Neuronal stem cell (in vitro differentiated cells): ENCODE measurements around the gene SORCS2.

Experiments used
- DNase-seq: peaks from one replicate; pipeline ENCODE4 v3.0.0-alpha.2; 2013; ENCODE audit warnings: low spot score
- H2AFZ ChIP-seq: one replicate; pipeline ENCODE4 v1.6.1; 2013; ENCODE audit warnings: mild to moderate bottlenecking, low read length, inconsistent platforms
- H2AK5ac ChIP-seq: 2 replicates; pipeline ENCODE4 v1.6.1; 2013; ENCODE audit warnings: low read depth, mild to moderate bottlenecking, inconsistent platforms, low read length, moderate library complexity, mixed read lengths
- H2BK120ac ChIP-seq: 2 replicates; pipeline ENCODE4 v1.6.1; 2013; ENCODE audit warnings: low read depth, mild to moderate bottlenecking, inconsistent platforms, low read length, moderate library complexity, mixed read lengths
- H2BK12ac ChIP-seq: one replicate; pipeline ENCODE4 v1.6.1; 2013; ENCODE audit warnings: low read length, inconsistent platforms
- H2BK15ac ChIP-seq: 2 replicates; pipeline ENCODE4 v1.6.1; 2013; ENCODE audit warnings: mild to moderate bottlenecking, low read length, inconsistent platforms, mixed read lengths
- H2BK5ac ChIP-seq: one replicate; pipeline ENCODE4 v1.6.1; 2013; ENCODE audit warnings: inconsistent platforms, mild to moderate bottlenecking, low read length, moderate library complexity
- H3K14ac ChIP-seq: one replicate; pipeline ENCODE4 v1.6.1; 2013; ENCODE audit warnings: low read length, inconsistent platforms
- H3K18ac ChIP-seq: 2 replicates; pipeline ENCODE4 v1.6.1; 2013; ENCODE audit warnings: low read length, inconsistent platforms
- H3K23ac ChIP-seq: 2 replicates; pipeline ENCODE4 v1.6.1; 2013; ENCODE audit warnings: low read depth, mild to moderate bottlenecking, mixed read lengths, low read length, inconsistent platforms; ENCODE audit not compliant: poor library complexity
- H3K27ac ChIP-seq: replicated peaks from 3 replicates; pipeline ENCODE4 v1.5.1; 2013; ENCODE audit warnings: low read length, inconsistent platforms
- H3K27me3 ChIP-seq, 3 experiments: 2 replicates each; pipeline ENCODE4 v1.6.1; 2013; ENCODE audit warnings: low read length in 3 of 3, mild to moderate bottlenecking in 2 of 3, inconsistent platforms in 1 of 3, low read depth in 1 of 3, mixed read lengths in 1 of 3, moderate library complexity in 1 of 3; ENCODE audit not compliant: control insufficient read depth in 3 of 3, insufficient read depth in 3 of 3
- H3K36me3 ChIP-seq, 2 donors: replicated peaks in 1 of 2; 2 replicates each; pipeline ENCODE4 v1.6.1; 2013; ENCODE audit warnings: low read length in 2 of 2; ENCODE audit not compliant: control insufficient read depth in 2 of 2, insufficient read depth in 2 of 2
- H3K4ac ChIP-seq: 2 replicates; pipeline ENCODE4 v1.6.1; 2013; ENCODE audit warnings: inconsistent platforms, mild to moderate bottlenecking, low read length, moderate library complexity
- H3K4me1 ChIP-seq, 2 donors: 1 replicate in 1 of 2; 2 replicates in 1 of 2; pipeline ENCODE4 v1.6.1; 2013; ENCODE audit warnings: low read length in 2 of 2, low read depth in 1 of 2; ENCODE audit not compliant: control insufficient read depth in 2 of 2, insufficient read depth in 1 of 2
- H3K4me2 ChIP-seq: one replicate; pipeline ENCODE4 v1.6.1; 2013; ENCODE audit warnings: mild to moderate bottlenecking, low read length, inconsistent platforms; ENCODE audit not compliant: insufficient read depth, poor library complexity, severe bottlenecking
- H3K4me3 ChIP-seq, 2 donors: 2 replicates each; pipeline ENCODE4 v1.5.1; 2013; ENCODE audit warnings: low read length in 2 of 2, mild to moderate bottlenecking in 2 of 2, inconsistent platforms in 1 of 2, moderate library complexity in 1 of 2
- H3K79me1 ChIP-seq: one replicate; pipeline ENCODE4 v1.6.1; 2013; ENCODE audit warnings: low read depth, mild to moderate bottlenecking, inconsistent platforms, low read length, moderate library complexity
- H3K9ac ChIP-seq: one replicate; pipeline ENCODE4 v1.6.1; 2013; ENCODE audit warnings: mild to moderate bottlenecking, low read depth, low read length, inconsistent platforms; ENCODE audit not compliant: poor library complexity
- H3K9me3 ChIP-seq, 2 donors: replicated peaks in 1 of 2; 2 replicates each; pipeline versions ENCODE3 to v1.6.1; 2013; ENCODE audit warnings: low read length in 2 of 2, mild to moderate bottlenecking in 2 of 2, inconsistent platforms in 1 of 2, low read depth in 1 of 2, mixed read lengths in 1 of 2, moderate library complexity in 1 of 2; ENCODE audit not compliant: control insufficient read depth in 2 of 2, insufficient read depth in 1 of 2
- H4K8ac ChIP-seq: one replicate; pipeline ENCODE4 v1.6.1; 2013; ENCODE audit warnings: low read depth, mild to moderate bottlenecking, inconsistent platforms, low read length, moderate library complexity
- H4K91ac ChIP-seq: one replicate; pipeline ENCODE4 v1.6.1; 2013; ENCODE audit warnings: low read length, low read depth, mild to moderate bottlenecking, inconsistent platforms; ENCODE audit not compliant: poor library complexity
- WGBS, 2 donors: extraction: QIAGEN DNeasy Blood & Tissue Kit; methylation state at CpG; one replicate each; pipeline ENCODE4 v1.1.7; 2013; ENCODE audit warnings: missing lambda C conversion rate in 2 of 2, mixed read lengths in 1 of 2; ENCODE audit not compliant: insufficient read length in 2 of 2, insufficient replicate concordance in 1 of 2; ENCODE audit errors: extremely low coverage in 2 of 2; 5-methylcytosine and 5-hydroxymethylcytosine counted together

SORCS2 gene

GRCh38 chr4:7154351-7154981 is 37.9 kb upstream of the SORCS2 start:
- no peak overlapping the region for H3K4ac ChIP-seq

GRCh38 chr4:7155590-7156071 is 36.7 kb upstream of the SORCS2 start:
- H2BK5ac ChIP-seq, result no peak overlapping the region
- no peak overlapping the region for H3K4ac ChIP-seq
- peaks cover 0 to 11% of the 10 kb centered on the region in 2 donors for H3K4me1 ChIP-seq
- H3K36me3 ChIP-seq, result no peaks in the 10 kb centered on the region
- H2BK120ac ChIP-seq, result no peak overlapping the region
- no peak overlapping the region for H4K8ac ChIP-seq
- H3K4me2 ChIP-seq, result no peak overlapping the region
- H3K4me3 ChIP-seq, result no peak overlapping the region
- H2AK5ac ChIP-seq, result no peak overlapping the region
- H3K14ac ChIP-seq, result no peak overlapping the region
- H3K9ac ChIP-seq, result peak overlapping the region; percentile 7
- H2AFZ ChIP-seq, result no peak overlapping the region
- WGBS, 2 donors, result no CpG with 5 or more reads among the region's 19 CpGs
- no peaks in the 10 kb centered on the region for H3K9me3 ChIP-seq
- no peaks in the 10 kb centered on the region for H3K79me1 ChIP-seq
- DNase-seq, result no peak
- H2BK12ac ChIP-seq, result no peak overlapping the region
- peaks cover 0 to 32% (median 0%) of the 10 kb centered on the region in 3 experiments for H3K27me3 ChIP-seq
- H4K91ac ChIP-seq, result no peak overlapping the region
- no peak overlapping the region for H2BK15ac ChIP-seq
- H3K27ac ChIP-seq, result no peak overlapping the region
- H3K23ac ChIP-seq, result no peak overlapping the region
- peak overlapping the region; percentile 1 for H3K18ac ChIP-seq

More at GRCh38 chr4:7154351-7154981, 37.9 kb upstream of the SORCS2 start:
- Histone ChIP-seq H4K91ac (no peak overlapping the region), H3K79me1 (no peaks in the 10 kb centered on the region), H2BK12ac (no peak overlapping the region), H2BK120ac (no peak overlapping the region), H3K9me3 (no peaks in the 10 kb centered on the region), H3K27me3 (peaks cover 0 to 32% (median 0%) of the 10 kb centered on the region in 3 experiments), H3K36me3 (no peaks in the 10 kb centered on the region), H3K4me2 (no peak overlapping the region), H2BK15ac (no peak overlapping the region), H2BK5ac (no peak overlapping the region), H2AK5ac (peak overlapping the region; percentile 30), H3K4me1 (peaks cover 0 to 10% of the 10 kb centered on the region in 2 donors), H2AFZ (no peak overlapping the region), H3K14ac (no peak overlapping the region), H3K4me3 (no peak overlapping the region), H3K9ac (no peak overlapping the region), H3K27ac (no peak overlapping the region), H3K18ac (no peak overlapping the region), H4K8ac (no peak overlapping the region), H3K23ac (no peak overlapping the region)
- WGBS, 2 donors, result no CpG with 5 or more reads among the region's 18 CpGs
- DNase-seq, result no peak

GRCh38 chr4:7156328-7156727 is 36.0 kb upstream of the SORCS2 start:
- DNase-seq, result no peak

GRCh38 chr4:7156761-7157488 is 35.4 kb upstream of the SORCS2 start:
- H3K4me3 ChIP-seq, result no peak overlapping the region
- H4K91ac ChIP-seq, result no peak overlapping the region
- H2AK5ac ChIP-seq, result peak overlapping the region; percentile 29
- no peak overlapping the region for H2BK5ac ChIP-seq
- H3K4ac ChIP-seq, result no peak overlapping the region
- H4K8ac ChIP-seq, result no peak overlapping the region
- no peak overlapping the region for H3K27ac ChIP-seq
- no peaks in the 10 kb centered on the region for H3K36me3 ChIP-seq
- no peaks in the 10 kb centered on the region for H3K79me1 ChIP-seq
- H2BK12ac ChIP-seq, result no peak overlapping the region
- H3K27me3 ChIP-seq, result peaks cover 0 to 27% (median 0%) of the 10 kb centered on the region in 3 experiments
- H3K14ac ChIP-seq, result no peak overlapping the region
- no peak overlapping the region for H2BK15ac ChIP-seq
- WGBS, 2 donors, result no CpG with 5 or more reads among the region's 12 CpGs
- H3K4me2 ChIP-seq, result no peak overlapping the region
- no peak overlapping the region for H2BK120ac ChIP-seq
- H3K18ac ChIP-seq, result peak overlapping the region; percentile 62
- no peaks in the 10 kb centered on the region for H3K9me3 ChIP-seq
- no peak overlapping the region for H2AFZ ChIP-seq
- DNase-seq, result peak; percentile 33
- H3K9ac ChIP-seq, result peak overlapping the region; percentile 53
- H3K4me1 ChIP-seq, result peaks cover 0 to 14% of the 10 kb centered on the region in 2 donors
- H3K23ac ChIP-seq, result no peak overlapping the region

More at GRCh38 chr4:7156328-7156727, 36.0 kb upstream of the SORCS2 start:
- Histone ChIP-seq H2BK12ac (no peak overlapping the region), H2BK120ac (no peak overlapping the region), H3K9me3 (no peaks in the 10 kb centered on the region), H2BK15ac (no peak overlapping the region), H2AK5ac (no peak overlapping the region), H3K14ac (no peak overlapping the region), H3K4me2 (no peak overlapping the region), H3K18ac (no peak overlapping the region), H3K4ac (no peak overlapping the region), H3K36me3 (no peaks in the 10 kb centered on the region), H3K4me3 (no peak overlapping the region), H3K27ac (no peak overlapping the region), H3K79me1 (no peaks in the 10 kb centered on the region), H2BK5ac (no peak overlapping the region), H3K9ac (peak overlapping the region; percentile 53), H3K4me1 (peaks cover 0 to 14% of the 10 kb centered on the region in 2 donors), H3K27me3 (peaks cover 0 to 27% (median 0%) of the 10 kb centered on the region in 3 experiments), H4K8ac (no peak overlapping the region), H2AFZ (no peak overlapping the region), H3K23ac (no peak overlapping the region), H4K91ac (no peak overlapping the region)
- WGBS, 2 donors, result no CpG with 5 or more reads among the region's 12 CpGs
